Measurements from ENCODE around the gene ZNF335.
"Not testable (repeated sequence)": the region's sequence is repeated elsewhere in the genome, so short reads cannot be mapped to it uniquely, and the experiment has no call there.

Gene ZNF335

DNA sequence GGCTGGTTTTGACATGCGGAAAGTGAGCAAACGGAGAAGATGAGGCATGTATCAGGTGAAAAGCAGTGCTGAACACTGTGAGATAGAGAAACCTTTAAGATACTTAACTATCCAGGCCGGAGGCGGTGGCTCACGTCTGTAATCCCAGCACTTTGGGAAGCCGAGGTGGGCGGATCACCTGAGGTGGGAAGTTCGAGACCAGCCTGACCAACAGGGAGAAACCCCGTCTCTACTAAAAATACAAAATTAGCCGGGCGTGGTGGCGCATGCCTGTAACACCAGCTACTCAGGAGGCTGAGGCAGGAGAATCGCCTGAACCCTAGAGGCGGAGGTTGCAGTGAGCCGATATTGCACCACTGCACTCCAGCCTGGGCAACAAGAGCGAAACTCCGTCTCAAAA, 40.3 kb downstream of the ZNF335 start:
- not testable (repeated sequence) for DNase-seq

- no peak for DNase-seq
Observed at GRCh38 chr20:45927071-45927878, 44.7 kb downstream of the ZNF335 start.

DNA sequence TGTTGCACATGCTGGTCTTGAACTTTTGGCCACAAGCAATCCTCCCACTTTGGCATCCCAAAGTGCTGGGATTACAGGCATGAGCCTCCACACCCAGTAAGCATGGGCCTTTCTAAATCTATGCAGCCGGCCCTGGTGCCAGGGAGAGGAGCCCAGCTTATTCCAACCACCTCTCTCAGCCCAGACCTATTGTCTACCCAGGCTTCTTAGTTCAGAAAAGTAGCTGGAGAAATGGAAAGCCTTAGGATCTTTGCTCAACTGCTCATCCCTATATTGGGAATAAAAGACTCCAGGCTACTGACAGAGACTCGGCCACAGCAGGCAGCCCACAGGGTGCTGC, 45.3 kb downstream of the ZNF335 start:
- DNase-seq, result no peak

- no peak for DNase-seq
Observed at GRCh38 chr20:45925821-45926506, 46.0 kb downstream of the ZNF335 start.

DNA sequence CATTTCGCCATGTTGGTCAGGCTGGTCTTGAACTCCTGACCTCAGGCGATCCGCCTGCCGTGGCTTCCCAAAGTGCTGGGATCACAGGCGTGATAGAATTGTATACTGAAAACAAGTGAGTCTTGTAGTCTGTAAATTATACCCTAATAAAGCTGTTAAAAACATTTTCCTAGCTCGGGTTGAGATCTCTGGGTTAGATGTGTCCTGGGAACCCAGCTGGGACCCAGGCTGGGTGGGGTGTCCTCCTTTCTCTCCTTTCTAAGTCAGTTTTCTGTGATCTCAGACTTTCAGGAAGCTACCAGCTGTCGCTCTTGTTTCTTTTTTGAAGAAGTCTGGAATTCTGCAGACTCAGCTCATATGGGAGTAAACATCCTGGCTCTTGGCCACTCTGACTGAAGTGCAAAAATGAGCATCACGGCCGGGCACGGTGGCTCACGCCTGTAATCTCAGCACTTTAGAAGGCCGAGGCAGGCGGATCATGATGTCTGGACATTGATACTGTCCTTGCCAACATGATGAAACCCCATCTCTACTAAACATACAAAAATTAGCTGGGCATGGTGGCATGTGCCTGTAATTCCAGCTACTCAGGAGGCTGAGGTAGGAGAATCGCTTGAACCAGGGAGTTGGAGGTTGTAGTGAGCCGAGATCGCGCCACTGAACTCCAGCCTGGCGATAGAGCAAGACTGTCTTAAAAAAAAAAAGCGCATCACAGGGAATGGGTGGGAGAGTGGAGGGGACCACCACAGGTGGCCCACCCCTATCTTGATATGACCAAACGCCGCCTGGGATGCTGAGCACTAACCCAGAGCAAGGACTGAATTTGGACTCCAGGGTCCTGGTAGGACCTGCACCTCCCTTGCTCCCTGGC, 47.4 kb downstream of the ZNF335 start:
- peak; percentile 64 for DNase-seq

DNA sequence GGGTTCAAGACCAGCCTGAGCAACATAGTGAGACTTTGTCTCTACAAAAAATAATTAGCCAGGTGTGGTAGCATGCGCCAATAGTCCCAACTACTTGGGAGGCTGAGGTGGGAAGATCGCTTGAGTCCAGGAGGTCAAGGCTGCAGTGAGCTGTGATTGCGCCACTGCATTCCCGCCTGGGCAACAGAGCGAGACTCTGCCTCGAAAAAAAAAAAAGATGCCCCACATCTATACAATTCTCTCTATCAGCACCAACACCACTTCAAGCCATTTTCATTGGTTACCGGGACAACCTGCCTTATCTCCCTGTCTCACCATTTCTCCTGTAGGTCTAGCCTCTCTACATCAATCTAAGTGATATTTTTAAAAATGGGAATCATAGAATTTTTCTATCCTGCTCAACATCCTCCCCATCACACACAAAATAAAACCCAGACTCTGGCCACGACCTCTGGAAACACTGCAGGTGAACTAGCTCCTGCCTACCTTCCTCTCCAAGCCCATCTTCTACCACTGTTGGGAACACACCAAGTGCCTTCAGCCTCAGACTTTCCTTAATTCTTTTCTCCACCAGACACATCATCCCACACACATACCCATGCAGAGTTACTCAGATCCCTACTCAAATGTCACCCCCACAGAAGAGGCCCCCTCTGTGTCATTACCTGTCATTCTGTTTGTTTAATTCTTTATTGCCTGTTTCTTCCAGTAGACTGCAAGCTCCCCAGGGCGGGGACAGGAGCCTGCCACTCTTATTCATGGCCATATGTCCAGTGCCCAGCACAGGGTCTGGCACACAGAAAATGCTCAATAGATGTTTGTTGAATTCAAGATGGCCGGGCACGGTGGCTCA, 50.4 kb downstream of the ZNF335 start:
- no peak for DNase-seq

DNA sequence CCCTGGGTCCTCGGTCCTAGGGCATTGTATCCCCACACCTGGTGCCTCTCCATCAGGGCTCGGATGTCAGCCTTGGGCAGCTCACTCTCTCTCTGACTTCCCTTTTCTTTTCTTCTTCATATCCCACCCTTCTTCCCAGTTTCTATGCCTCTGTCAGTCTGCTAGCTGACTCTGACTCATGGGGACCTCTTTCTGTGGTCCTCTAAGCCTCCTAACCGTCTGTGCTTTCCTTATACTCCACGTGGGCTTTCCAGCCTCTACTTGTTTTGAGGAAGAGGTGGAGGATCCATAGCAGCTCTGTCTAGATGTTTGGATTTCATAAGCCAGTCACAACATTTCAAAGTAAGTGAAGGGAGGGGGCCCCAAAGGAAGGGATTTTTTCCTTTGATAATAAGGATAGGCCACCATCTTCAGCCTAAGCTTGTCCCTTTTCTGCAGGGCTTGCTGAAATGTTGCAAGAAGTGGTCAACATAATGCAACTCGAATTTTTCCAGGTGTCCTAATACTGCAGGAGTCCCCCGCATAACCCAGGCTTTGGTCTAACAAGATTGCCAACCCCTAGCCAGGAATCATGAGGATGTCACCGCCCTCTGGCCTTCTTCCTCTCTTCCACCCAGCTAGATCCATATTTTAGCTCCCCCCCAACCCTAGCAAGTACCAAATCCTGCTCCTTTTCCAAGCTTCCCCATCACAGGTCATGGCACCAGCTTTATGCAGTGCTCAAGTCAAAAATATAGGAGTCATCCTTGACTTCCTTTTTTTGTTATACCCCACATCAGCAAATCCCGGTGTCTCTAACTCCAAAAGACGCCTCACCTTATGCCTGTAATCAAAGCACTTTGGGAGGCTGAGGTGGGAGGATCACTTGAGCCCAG, 51.3 kb downstream of the ZNF335 start:
- no peak for DNase-seq

DNA sequence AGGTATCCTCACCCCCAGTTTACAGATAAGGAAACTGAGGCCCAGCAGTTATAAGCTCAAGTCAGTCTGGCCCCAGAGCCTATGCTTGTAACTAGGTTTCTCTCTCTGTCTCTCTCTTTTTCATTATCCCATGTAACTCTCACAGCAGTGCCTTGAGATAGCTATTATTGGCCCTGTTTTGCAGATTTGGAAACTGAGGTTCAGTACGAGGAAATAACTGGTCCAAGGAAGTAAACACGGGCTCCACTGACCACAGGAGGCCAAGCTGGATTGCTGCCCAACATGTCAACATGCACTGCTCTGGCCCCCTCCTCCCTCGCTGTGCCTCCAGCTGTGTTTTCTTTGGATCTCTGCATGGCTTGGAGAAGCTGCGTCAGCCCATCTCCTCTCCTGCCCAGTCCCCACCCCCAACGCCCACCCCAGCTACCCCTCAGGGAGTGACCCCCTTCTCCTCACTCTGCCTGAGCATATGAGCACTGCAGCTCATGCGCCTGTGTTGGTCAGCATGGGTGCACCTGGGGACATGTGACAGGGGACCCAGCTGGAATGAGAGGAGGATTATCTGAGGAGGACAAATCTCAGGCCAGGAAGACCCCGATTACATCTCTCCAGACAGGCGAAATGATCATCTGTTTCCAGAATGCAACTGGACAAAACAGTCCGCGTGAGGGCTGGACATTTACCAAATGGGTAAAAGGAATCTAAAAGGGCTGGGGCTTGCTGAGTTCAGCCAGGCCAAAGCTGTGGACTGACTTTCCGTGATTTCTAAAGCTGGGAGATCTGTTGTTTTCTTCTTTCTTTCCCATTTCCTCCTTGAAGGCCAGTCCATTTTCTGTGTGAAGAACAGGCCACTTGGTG, 52.2 kb downstream of the ZNF335 start:
- no peak for DNase-seq

GRCh38 chr20:45918779-45919537, 53.0 kb downstream of the ZNF335 start:
- no peak for DNase-seq

DNA sequence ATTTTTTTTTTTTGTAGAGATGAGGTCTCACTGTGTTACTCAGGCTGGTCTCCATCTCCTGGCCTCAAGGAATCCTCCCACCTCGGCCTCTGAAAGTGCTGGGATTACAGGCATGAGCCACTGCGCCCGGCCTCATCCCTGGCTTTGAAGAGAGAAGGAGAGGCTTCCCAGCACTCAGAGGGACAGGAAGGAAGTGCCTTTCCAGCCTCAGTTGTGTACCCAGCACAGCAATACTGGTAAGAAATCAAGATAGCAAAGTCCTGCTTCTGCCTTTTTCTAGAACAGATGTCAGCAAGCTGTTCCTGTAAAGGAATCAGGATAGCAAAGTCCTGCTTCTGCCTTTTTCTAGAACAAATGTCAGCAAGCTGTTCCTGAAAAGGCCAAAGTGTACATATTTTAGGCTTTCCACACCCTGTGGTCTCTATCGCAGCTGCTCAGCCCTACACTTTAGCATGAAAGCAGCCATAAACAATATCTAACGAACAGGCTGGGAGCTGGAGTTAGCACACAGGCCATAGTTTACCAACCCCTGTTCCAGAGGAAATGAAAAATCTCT, 53.7 kb downstream of the ZNF335 start:
- DNase-seq, result no peak

GRCh38 chr20:45917790-45918141, 54.2 kb downstream of the ZNF335 start:
- DNase-seq, result no peak

- no peak for DNase-seq
Observed at GRCh38 chr20:45913116-45913515, 58.9 kb downstream of the ZNF335 start.

DNA sequence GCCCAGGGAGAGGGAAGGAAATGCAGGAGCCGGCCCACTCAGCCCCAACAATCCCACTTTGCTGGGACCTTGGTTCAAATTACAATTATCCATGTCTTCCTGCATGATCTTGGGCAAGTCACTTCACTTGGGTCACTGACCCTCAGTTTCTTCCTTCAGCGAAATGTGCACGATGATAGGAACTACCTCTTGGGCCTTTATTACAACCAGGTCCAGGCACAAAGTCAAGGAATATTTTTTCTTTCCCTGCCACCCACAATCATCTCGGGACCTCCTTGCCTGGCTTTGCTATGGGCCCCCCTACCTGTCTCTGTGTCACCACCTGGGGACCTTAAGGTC, 59.7 kb downstream of the ZNF335 start:
- DNase-seq, result no peak

DNA sequence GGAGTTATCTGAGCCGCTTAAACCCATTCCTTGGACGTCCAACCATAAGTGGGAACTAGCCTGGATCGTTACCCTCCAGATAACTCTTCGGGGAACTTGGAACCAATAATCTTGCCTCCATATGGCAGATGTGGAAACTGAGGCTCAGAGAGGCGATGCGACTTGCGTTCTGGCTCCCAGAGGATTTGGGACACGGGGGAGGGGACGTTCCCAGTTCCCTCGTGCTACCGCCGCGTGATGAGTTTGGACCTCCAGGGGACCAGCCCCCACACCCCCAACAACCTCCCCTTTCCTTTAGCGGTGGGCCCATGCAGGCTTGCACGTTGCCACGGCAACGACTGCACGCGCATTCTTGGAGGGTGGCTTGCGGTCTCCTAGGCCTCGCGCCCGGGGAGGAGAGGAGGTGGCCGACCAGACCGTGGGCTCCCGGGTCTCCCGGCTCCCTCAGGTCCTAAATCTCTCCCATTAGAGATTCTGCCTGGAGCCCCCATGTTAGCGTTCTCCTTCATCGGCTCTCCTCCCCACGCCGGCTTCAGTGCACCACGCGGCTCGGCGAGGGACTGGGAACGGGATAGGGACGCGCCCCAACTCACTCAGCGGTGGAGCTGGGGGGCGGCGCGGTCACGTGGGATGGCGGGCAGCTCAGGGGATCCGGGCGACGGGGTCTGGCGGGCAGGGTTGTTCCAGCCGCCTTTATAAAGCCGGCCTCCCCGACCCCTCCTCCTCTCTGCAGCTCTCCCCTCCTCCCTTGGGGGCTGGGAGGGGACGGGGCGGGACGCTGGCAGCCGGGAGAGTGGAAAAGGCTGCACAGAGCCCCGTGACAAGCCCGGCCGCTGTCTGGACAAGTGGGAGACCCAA, 60.3 kb downstream of the ZNF335 start, which contains the start of gene PLTP:
PLTP (minus strand) TSS at position 670 of the 858 bp plus-strand sequence. CDS start 703 bp downstream, outside the sequence.
- DNase-seq, result no peak

DNA sequence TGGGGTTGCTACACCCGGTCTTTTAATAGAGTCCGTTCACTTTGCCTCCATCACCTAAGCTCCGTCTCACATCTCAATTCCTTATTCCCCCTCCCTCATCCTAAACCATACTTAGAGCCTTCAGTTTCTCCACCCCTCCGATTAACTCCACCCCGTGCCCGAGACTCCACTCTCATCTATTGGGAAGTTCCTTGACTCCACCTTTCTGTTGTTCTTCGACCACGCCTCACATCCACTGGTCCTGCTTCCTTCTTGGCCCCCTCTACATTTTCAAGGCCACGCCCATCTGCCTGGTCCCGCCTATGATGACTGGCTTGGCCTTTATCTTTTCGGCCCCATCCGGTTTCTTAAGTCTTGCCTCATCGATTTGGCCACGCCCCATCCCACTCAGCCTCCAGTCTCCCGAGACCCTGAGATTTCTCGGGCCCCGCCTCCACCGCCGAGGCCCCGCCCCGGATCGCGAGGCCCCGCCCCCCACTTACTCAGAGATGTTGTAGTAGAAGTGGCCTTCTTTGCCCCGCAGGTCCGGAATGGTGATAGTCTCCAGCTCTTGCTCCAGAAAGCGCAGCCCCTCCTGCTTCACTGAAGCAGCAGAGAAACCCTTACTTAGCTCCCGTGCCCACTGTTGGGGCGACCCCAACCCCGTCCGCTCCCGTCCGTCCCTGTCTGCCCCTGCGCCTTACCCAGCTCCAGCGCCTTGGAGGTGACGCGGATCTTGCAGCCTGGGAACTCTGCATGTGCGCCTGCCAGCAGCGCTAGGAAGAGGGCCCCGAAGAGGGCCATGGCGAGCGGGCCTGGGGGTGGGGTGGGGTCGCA, 61.1 kb downstream of the ZNF335 start:
- no peak for DNase-seq

- DNase-seq, result no peak
Observed at GRCh38 chr20:45909817-45910669, 62.0 kb downstream of the ZNF335 start.
